Naive thymus-derived CD8-positive, alpha-beta T cell (primary cell): Measurements from ENCODE around the gene ACOT11. TPM values are rescaled to one million over a fixed set of nuclear protein-coding genes. Genes with fewer than 3 reads are reported as not detected.

ENCODE experiments used
- ATAC-seq, 2 donors: fragments of 150-1000 bp; cut with Tn5 transposase in 1 of 2; sonication (Bioruptor Pico), chemical (Tn5 transposase) in 1 of 2; 1 replicate in 1 of 2; 2 replicates in 1 of 2; pipeline ENCODE4 v1.10.0; 2021; ENCODE audit warnings: mild to moderate bottlenecking in 2 of 2, moderate library complexity in 2 of 2
- POLR2A ChIA-PET: fragments of 350-600 bp; sonication (Branson Sonifier 250); formaldehyde crosslinking; loops from one replicate; lab custom pipeline; 2021; ENCODE audit warnings: antibody characterized with exemption; lab: Charles Lee
- DNase-seq, 10 donors: peaks; one replicate each; pipeline versions ENCODE4 v3.0.0 to v3.0.0-alpha.2; 2020 to 2022
- H3K27ac Mint-ChIP-seq, 10 donors: one replicate each; pipeline ENCODE4 v1.8.0; 2020 to 2022; ENCODE audit warnings: mild to moderate bottlenecking in 10 of 10, mixed read lengths in 10 of 10, moderate library complexity in 4 of 10, inconsistent platforms in 1 of 10
- H3K27me3 Mint-ChIP-seq, 5 donors: one replicate each; pipeline ENCODE4 v1.8.0; 2021 to 2022; ENCODE audit warnings: mixed read lengths in 5 of 5
- H3K36me3 Mint-ChIP-seq, 3 donors: one replicate each; pipeline ENCODE4 v1.8.0; 2020 to 2022; ENCODE audit warnings: mixed read lengths in 3 of 3, mild to moderate bottlenecking in 2 of 3, inconsistent platforms in 1 of 3
- H3K4me1 Mint-ChIP-seq, 4 donors: one replicate each; pipeline ENCODE4 v1.8.0; 2021 to 2022; ENCODE audit warnings: mixed read lengths in 4 of 4
- H3K4me3 Mint-ChIP-seq, 10 donors: one replicate each; pipeline ENCODE4 v1.8.0; 2020 to 2022; ENCODE audit warnings: mild to moderate bottlenecking in 10 of 10, mixed read lengths in 10 of 10, moderate library complexity in 6 of 10, inconsistent platforms in 1 of 10
- H3K9me3 Mint-ChIP-seq, 9 donors: one replicate each; pipeline ENCODE4 v1.8.0; 2020 to 2022; ENCODE audit warnings: mixed read lengths in 9 of 9, mild to moderate bottlenecking in 3 of 9, inconsistent platforms in 1 of 9, moderate library complexity in 1 of 9
- polyA plus RNA-seq, 3 donors: library from polyadenylated mRNA; unstranded; fragments of 300-500 nt; fragmentation: Illumina TruSeq; gene quantifications; one replicate each; pipeline ENCODE4 v1.2.3, GENCODE V29; 2021
- total RNA-seq, 8 experiments: library from RNA in 2 of 8; stranded (reverse) in 2 of 8; gene quantifications; one replicate each; pipeline ENCODE4 v1.2.3 and lab custom pipeline; 2021 to 2026

Gene ACOT11
- total and polyA plus RNA-seq, 5 experiments from 2014 or later: 0.07 to 0.31 (median 0.22) TPM; not detected in 2

DNA sequence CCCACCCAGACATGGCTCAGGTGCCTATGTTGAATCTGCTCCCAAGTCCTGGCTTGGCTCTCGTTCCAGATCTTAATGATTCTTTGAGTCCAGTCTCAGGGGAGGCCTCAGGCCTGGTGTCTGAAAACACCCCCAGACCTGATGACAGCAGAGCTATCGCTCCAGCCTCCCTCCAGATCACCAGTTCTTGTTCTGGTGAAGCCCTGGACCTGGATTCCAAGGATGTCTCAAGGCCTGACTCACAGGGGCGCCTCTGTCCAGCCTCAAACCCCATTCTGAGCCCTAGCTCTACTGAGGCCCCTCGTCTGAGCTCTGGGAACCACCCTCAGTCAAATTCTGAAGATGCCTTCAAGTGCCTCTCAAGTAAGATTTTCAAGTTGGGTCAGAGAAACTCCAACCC is 105.0 kb downstream of the ACOT11 start:
- no peak for ATAC-seq
- POLR2A ChIA-PET: no interaction called here
- H3K36me3 Mint-ChIP-seq: no peaks in the 10 kb centered on the region

DNA sequence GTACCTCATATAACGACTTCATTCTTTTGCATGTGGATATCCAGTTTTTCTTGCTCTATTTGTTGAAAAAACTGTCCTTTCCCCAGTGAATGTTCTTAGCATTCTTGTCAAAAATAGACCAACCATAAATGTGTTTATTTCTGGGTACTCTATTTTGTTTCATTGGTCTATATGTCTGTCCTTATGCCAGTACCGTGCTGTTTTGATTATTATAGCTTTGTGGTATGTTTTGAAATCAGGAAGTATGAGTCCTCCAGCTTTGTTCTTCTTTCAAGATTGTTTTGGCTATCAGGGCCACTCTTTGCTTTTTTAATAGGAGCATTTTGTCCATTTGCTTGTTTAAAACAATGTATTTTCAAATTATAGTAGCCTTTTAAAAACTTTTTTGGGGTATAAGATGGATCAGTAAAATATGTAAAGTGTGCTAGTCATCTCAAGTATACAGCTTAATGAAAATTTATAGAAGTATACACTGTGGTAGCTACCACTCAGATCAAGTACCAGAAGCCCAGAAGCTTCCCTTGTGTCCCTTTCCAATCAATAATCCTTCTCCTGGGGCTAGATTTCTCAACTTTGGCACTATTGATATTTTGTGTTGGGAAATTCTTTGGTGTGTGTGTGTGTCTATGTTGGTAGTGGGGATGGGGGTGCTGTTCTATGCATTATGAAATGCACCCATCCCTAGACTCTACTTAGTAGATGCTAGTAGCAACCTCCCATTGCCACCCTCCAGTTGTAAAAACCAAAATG is 110.3 kb downstream of the ACOT11 start:
- no peaks in the 10 kb centered on the region for H3K36me3 Mint-ChIP-seq
- no peak overlapping the region for H3K4me3 Mint-ChIP-seq
- no peak for ATAC-seq
- H3K9me3 Mint-ChIP-seq: peaks cover 0 to 13% (median 6%) of the 10 kb centered on the region in 9 donors
- H3K4me1 Mint-ChIP-seq: no peaks in the 10 kb centered on the region
- no peak overlapping the region for H3K27ac Mint-ChIP-seq
- POLR2A ChIA-PET: no interaction called here
- DNase-seq: no peak
- H3K27me3 Mint-ChIP-seq: peaks cover 0 to 4% (median 0%) of the 10 kb centered on the region in 5 donors

More for the DNA sequence above, 105.0 kb downstream of the ACOT11 start:
- peaks cover under 1 to 13% (median 10%) of the 10 kb centered on the region in 5 donors for H3K27me3 Mint-ChIP-seq
- H3K9me3 Mint-ChIP-seq: peaks cover 0 to 2% (median 0%) of the 10 kb centered on the region in 9 donors
- no peaks in the 10 kb centered on the region for H3K4me1 Mint-ChIP-seq
- H3K27ac Mint-ChIP-seq: no peak overlapping the region
- H3K4me3 Mint-ChIP-seq: no peak overlapping the region
- DNase-seq: no peak

Other genes starting within 250 kb of the ACOT11 start
- 10 to 100 TPM; 88.7 to 93.8 TPM for gene SSBP3, start 141.8 kb upstream of the ACOT11 start, total RNA-seq
- gene SSBP3, start 141.8 kb upstream of the ACOT11 start, polyA plus RNA-seq: 10 to 100 TPM; 16.1 to 19.8 (median 16.7) TPM
- not detected for gene FAM151A, start 75.3 kb downstream of the ACOT11 start, total RNA-seq
- gene FAM151A, start 75.3 kb downstream of the ACOT11 start, polyA plus RNA-seq: not detected
- under 1 TPM in 1 of 2 experiments, not detected in 1; 0.18 TPM for gene MROH7, start 93.6 kb downstream of the ACOT11 start, total RNA-seq
- gene MROH7, start 93.6 kb downstream of the ACOT11 start, polyA plus RNA-seq: not detected
- 10 to 100 TPM; 22.4 to 23.0 TPM for gene TTC4, start 167.6 kb downstream of the ACOT11 start, total RNA-seq
- gene TTC4, start 167.6 kb downstream of the ACOT11 start, polyA plus RNA-seq: 10 to 100 TPM; 18.7 to 23.2 (median 22.6) TPM
- gene PARS2, start 216.3 kb downstream of the ACOT11 start, total RNA-seq: 1 to 10 TPM; 3.2 to 3.3 TPM
- 1 to 10 TPM; 1.0 to 4.1 (median 2.5) TPM for gene PARS2, start 216.3 kb downstream of the ACOT11 start, polyA plus RNA-seq